SH-SY5Y (cell line): ENCODE measurements around the gene ETV3.

Experiments
- GATA2 ChIP-seq: IDR thresholded peaks from 2 replicates; pipeline ENCODE4 v1.6.1; 2011; ENCODE audit warnings: mild to moderate bottlenecking, low read depth, low read length
- GATA3 ChIP-seq: IDR thresholded peaks from 2 replicates; pipeline ENCODE4 v1.6.1; 2011; ENCODE audit warnings: low read depth, mild to moderate bottlenecking, low read length, moderate library complexity

- TF ChIP-seq GATA2 (no peak), GATA3 (no peak)
Observed at GRCh38 chr1:157177733-157178394, 39.7 kb upstream of the ETV3 start.
